Uterus (tissue), 4 donors: ENCODE results near the gene GPRC5C. TPM values are rescaled to one million over a fixed set of nuclear protein-coding genes. Genes with fewer than 3 reads are reported as not detected.

Source experiments
- DNase-seq, 2 donors: peaks; one replicate each; pipeline ENCODE4 v3.0.0-alpha.2; 2019 to 2020
- H3K27ac ChIP-seq, 2 donors: fragments of 200-600 bp; sonication (generic); 1 replicate in 1 of 2; 2 replicates in 1 of 2; pipeline ENCODE4 v1.5.1; 2016 to 2018
- H3K27me3 ChIP-seq, 2 donors: fragments of 200-600 bp; sonication (generic); one replicate each; pipeline ENCODE4 v1.5.1; 2018 to 2019; ENCODE audit warnings: control low read depth in 1 of 2
- H3K36me3 ChIP-seq, 2 donors: fragments of 200-600 bp; sonication (generic); one replicate each; pipeline ENCODE4 v1.5.1; 2019; ENCODE audit warnings: control low read depth in 1 of 2
- H3K4me1 ChIP-seq, 2 donors: fragments of 200-600 bp; sonication (generic); one replicate each; pipeline ENCODE4 v1.5.1; 2018 to 2019; ENCODE audit warnings: control low read depth in 1 of 2
- H3K4me3 ChIP-seq, 2 donors: fragments of 200-600 bp; sonication (generic); 1 replicate in 1 of 2; 2 replicates in 1 of 2; pipeline ENCODE4 v1.5.1; 2018 to 2019; ENCODE audit warnings: mild to moderate bottlenecking in 1 of 2
- H3K9me3 ChIP-seq, 2 donors: fragments of 200-600 bp; sonication (generic); one replicate each; pipeline ENCODE4 v1.5.1; 2019; ENCODE audit warnings: control low read depth in 1 of 2
- CTCF ChIP-seq, 4 experiments: fragments of 200-600 bp in 2 of 4; fragments of 450-650 bp in 2 of 4; sonication (generic) in 2 of 4; IDR thresholded peaks; one replicate each; pipeline ENCODE4 v1.5.1; 2016 to 2019; ENCODE audit warnings: antibody characterized with exemption in 4 of 4, mild to moderate bottlenecking in 2 of 4, moderate library complexity in 1 of 4
- POLR2A ChIP-seq, 2 donors: fragments of 450-650 bp; IDR thresholded peaks; one replicate each; pipeline ENCODE4 v1.6.1; 2016; ENCODE audit warnings: antibody characterized with exemption in 2 of 2, mild to moderate bottlenecking in 1 of 2, moderate library complexity in 1 of 2
- intact Hi-C: fragments of 100-400 bp; cut with DNase I; formaldehyde crosslinking; loops from one replicate; pipeline ENCODE4 v1.15.1; 2023; ENCODE audit warnings: low total_unique reads
- total RNA-seq, 4 donors: library from RNA; depleted of rRNA in 3 of 4; stranded (reverse); fragments of >200 nt in 3 of 4; gene quantifications; one replicate each; pipeline versions ENCODE4 v1.1.0 to v1.2.4, GENCODE V29; 2014 to 2023
- donor health status: DM: yes; HTN: yes; CAD: no.

The GPRC5C gene
- total RNA-seq, 4 donors from 2014 or later: 2.8 to 56.8 (median 27.6) TPM

DNA sequence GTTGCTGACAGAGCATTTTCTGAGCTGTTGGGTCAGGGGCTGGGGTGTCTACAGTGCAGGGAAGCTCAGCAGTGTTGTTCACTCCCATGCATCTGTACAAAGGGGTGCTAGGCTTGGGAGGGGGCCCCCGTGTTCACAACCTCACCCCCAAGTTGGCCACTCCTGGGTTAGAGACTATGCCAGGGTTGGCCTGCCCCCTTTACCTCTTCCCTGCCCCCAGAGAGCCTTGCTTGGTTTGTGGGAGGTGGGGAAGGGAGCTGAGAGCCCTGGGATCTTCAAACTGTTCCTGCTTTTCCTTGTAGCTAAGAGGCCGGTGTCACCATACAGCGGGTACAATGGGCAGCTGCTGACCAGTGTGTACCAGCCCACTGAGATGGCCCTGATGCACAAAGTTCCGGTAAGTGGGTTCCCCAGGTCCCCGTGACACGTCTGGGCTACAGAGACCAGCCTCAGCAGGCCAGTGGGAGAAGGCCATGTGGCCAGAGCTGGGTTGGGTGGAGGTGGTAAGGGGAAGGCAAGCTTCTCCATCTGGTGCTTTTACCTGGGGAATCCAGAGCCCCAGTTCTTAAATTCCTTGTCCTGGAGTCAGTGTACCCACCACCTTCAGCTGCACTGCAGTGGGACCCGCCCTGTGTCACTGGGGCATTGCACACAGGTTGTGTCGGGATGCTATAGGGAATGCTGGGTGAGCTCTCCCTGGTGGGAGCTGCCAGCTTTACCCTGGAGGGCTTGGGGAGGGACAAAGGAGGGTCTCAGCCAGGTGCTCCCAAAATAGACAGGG lies 11.8 kb downstream of the GPRC5C start:
- peaks cover 0 to 8% of the 10 kb centered on the region in 2 donors for H3K4me1 ChIP-seq
- intact Hi-C loops: no loop called here

GRCh38 chr17:74444406-74444805 lies 12.5 kb downstream of the GPRC5C start:
- Histone ChIP-seq H3K27ac (peak overlapping the region; percentile 36 to 76), H3K9me3 (no peaks in the 10 kb centered on the region), H3K27me3 (no peaks in the 10 kb centered on the region), H3K4me3 (no peak overlapping the region), H3K36me3 (no peaks in the 10 kb centered on the region), H3K4me1 (peaks cover 0 to 8% of the 10 kb centered on the region in 2 donors)
- intact Hi-C loops: no loop called here
- TF ChIP-seq CTCF (IDR thresholded peaks at IDR 0.05) (no peak), POLR2A (IDR thresholded peaks at IDR 0.05) (no peak)
- DNase-seq: peak; percentile 46 to 57

More for the DNA sequence above, 11.8 kb downstream of the GPRC5C start:
- H3K27me3 ChIP-seq: no peaks in the 10 kb centered on the region
- H3K27ac ChIP-seq: peak overlapping the region; percentile 49 to 76
- no peak overlapping the region for H3K4me3 ChIP-seq
- TF ChIP-seq POLR2A (IDR thresholded peaks at IDR 0.05) (no peak), CTCF (IDR thresholded peaks at IDR 0.05) (no peak)
- no peak for DNase-seq
- H3K9me3 ChIP-seq: no peaks in the 10 kb centered on the region
- no peaks in the 10 kb centered on the region for H3K36me3 ChIP-seq

DNA sequence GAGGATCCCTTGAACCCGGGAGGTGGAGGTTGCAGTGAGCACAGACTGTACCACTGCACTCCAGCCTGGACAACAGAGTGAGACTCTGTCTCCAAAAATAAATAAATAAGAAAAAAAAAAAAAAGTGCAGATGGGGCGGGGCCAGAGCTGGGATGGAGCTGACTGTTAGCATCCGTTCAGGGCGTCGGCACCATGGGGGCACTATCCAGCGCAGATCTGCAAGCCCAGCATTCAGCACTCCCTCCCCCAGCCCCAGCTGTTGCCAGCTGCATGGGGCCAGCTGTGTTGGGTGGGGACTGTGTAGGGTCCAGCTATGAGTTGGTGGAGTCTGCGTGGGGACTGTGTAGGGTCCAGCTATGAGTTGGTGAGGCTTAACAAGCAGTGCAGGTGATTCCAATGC lies 13.3 kb downstream of the GPRC5C start:
- intact Hi-C loops: no loop called here
- H3K4me1 ChIP-seq: peaks cover 0 to 8% of the 10 kb centered on the region in 2 donors
- H3K27me3 ChIP-seq: no peaks in the 10 kb centered on the region

GRCh38 chr17:74446551-74447500 lies 14.9 kb downstream of the GPRC5C start:
- DNase-seq: peak; percentile 68 to 77
- no peaks in the 10 kb centered on the region for H3K27me3 ChIP-seq
- H3K4me1 ChIP-seq: peaks cover 0 to 8% of the 10 kb centered on the region in 2 donors
- no peak overlapping the region for H3K4me3 ChIP-seq
- H3K9me3 ChIP-seq: no peaks in the 10 kb centered on the region
- no peak for TF ChIP-seq POLR2A (IDR thresholded peaks at IDR 0.05)
- peak in 1 of 4 experiments; percentile 15 for TF ChIP-seq CTCF (IDR thresholded peaks at IDR 0.05)
- H3K36me3 ChIP-seq: no peaks in the 10 kb centered on the region
- intact Hi-C loops: no loop called here
- H3K27ac ChIP-seq: peak overlapping the region; percentile 66 to 76

More for the DNA sequence above, 13.3 kb downstream of the GPRC5C start:
- Histone ChIP-seq H3K9me3 (no peaks in the 10 kb centered on the region), H3K36me3 (no peaks in the 10 kb centered on the region), H3K27ac (peak overlapping the region; percentile 15 to 76), H3K4me3 (no peak overlapping the region)
- DNase-seq: no peak
- TF ChIP-seq POLR2A (IDR thresholded peaks at IDR 0.05) (no peak), CTCF (IDR thresholded peaks at IDR 0.05) (no peak)
